Measurements from ENCODE around the gene UBE2E2.

UBE2E2 gene

DNA sequence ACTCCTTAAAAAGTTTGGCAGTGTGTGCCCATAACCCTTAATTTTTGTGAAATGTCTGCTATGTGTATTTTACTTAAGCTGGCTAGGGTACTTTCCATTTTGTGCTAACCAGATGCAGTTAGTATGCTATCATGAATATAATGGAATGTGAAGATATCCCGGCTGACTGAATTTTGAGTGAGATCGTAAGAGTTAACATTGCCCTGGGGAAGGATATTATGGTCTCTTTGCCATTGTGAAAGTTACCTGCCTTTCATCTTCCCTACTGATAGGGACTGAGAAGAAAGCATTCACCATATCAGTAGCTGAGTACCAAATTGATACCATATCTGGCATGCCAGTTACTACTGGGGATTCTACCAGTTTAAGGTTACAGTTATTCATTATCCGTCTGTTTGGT lies 243.2 kb downstream of the UBE2E2 start:
- in situ Hi-C loops (cut with MboI; ENCODE audit: low pct_unique_long_range_greater_than_20kb, low sequenced_read_pairs, unreplicated experiment), result no loop called here
- DNase-seq (ENCODE audit: low spot score), result no peak
- TF ChIP-seq, protein P1, sequence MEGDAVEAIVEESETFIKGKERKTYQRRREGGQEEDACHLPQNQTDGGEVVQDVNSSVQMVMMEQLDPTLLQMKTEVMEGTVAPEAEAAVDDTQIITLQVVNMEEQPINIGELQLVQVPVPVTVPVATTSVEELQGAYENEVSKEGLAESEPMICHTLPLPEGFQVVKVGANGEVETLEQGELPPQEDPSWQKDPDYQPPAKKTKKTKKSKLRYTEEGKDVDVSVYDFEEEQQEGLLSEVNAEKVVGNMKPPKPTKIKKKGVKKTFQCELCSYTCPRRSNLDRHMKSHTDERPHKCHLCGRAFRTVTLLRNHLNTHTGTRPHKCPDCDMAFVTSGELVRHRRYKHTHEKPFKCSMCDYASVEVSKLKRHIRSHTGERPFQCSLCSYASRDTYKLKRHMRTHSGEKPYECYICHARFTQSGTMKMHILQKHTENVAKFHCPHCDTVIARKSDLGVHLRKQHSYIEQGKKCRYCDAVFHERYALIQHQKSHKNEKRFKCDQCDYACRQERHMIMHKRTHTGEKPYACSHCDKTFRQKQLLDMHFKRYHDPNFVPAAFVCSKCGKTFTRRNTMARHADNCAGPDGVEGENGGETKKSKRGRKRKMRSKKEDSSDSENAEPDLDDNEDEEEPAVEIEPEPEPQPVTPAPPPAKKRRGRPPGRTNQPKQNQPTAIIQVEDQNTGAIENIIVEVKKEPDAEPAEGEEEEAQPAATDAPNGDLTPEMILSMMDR (IDR thresholded peaks at IDR 0.05; ENCODE audit: extremely low read depth, insufficient read depth, missing control alignments), result no peak

DNA sequence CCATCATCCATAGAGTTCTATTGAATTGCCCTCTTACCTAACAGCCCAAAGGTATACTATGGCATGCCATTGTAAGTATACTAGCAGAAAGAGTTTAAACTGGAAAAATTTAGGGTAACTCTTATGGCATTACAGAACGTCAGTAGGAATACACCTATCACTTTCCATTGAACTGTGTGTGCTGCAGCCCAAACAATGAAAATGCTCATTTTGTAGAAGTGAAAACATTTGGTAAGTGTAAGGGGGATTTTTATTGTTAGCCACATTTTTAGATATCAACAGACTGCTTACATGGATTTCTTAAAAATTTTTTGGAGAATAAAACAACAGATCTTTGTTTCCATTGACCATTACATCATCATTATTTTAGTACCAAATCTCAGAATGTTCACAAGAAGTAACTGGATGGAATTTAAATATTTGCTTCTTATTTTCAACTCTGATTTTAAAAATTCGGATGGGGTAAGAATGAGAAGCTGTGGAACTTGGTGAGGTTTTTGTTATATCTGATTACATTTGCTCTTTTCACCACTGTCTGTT lies 245.9 kb downstream of the UBE2E2 start:
- DNase-seq (ENCODE audit: low spot score), result no peak
- TF ChIP-seq, protein P1 (IDR thresholded peaks at IDR 0.05; ENCODE audit: extremely low read depth, insufficient read depth, missing control alignments), result no peak
- in situ Hi-C loops (cut with MboI; ENCODE audit: low pct_unique_long_range_greater_than_20kb, low sequenced_read_pairs, unreplicated experiment), result no loop called here

DNA sequence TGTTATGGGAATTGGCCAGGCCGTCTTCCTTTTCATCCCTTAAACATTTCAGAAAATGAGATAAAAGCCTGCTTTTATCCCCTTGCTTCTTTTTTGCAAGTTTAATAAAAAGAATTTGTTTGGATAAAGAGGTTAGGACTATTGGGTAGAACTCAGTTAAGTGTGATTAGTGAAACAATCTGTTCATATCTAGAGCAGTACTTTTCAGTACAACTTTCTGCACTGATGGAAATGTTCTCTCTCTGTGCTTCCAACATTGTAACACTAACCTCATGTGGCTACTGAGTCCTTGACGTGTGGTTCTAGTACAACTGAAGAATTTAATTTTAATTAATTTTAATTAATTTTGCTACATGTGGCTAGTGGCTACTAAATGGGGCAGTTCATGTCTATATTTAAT lies 246.9 kb downstream of the UBE2E2 start:
- TF ChIP-seq, protein P1 (IDR thresholded peaks at IDR 0.05; ENCODE audit: extremely low read depth, insufficient read depth, missing control alignments), result no peak
- in situ Hi-C loops (cut with MboI; ENCODE audit: low pct_unique_long_range_greater_than_20kb, low sequenced_read_pairs, unreplicated experiment), result no loop called here
- no peak for DNase-seq (ENCODE audit: low spot score)

DNA sequence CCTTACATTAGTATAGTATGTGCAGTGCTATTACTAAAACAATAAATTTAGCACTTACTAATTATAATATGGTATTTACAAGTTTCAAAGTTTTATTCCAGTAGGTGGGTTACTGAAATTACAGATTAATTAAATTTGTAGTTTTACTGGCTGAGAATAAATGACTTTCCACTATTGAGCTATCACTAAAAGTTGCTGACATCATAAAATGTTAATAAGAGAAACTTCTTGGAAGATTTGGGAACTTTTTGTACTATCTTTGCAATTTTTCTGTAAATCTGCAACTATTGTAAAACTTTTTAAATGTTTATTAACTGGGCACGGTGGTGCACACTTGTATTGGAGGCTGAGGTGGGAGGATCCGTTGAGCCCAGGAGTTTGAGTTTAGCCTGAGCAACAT lies 247.7 kb downstream of the UBE2E2 start:
- in situ Hi-C loops (cut with MboI; ENCODE audit: low pct_unique_long_range_greater_than_20kb, low sequenced_read_pairs, unreplicated experiment), result no loop called here
- DNase-seq (ENCODE audit: low spot score), result no peak
- TF ChIP-seq, protein P1 (IDR thresholded peaks at IDR 0.05; ENCODE audit: extremely low read depth, insufficient read depth, missing control alignments), result no peak

DNA sequence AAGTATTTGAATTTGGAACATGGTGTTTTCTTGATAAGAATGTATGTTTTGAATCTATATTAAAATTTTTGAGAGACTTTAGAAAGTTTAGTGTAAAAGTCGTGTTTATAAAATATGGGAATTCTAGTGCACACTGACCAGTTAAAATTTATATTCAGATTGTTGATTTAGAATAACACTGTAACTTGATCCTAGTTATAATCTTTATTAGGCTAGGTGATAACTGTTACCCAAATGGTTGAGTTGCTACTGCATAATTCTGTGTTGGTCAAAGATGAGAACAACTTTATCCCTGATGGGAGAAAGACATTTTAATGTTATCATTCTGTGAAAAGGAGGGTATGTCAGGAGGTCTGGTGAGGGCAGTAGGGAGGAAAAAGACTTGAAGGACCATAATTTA lies 249.3 kb downstream of the UBE2E2 start:
- in situ Hi-C loops (cut with MboI; ENCODE audit: low pct_unique_long_range_greater_than_20kb, low sequenced_read_pairs, unreplicated experiment), result no loop called here
- DNase-seq (ENCODE audit: low spot score), result no peak
- TF ChIP-seq, protein P1 (IDR thresholded peaks at IDR 0.05; ENCODE audit: extremely low read depth, insufficient read depth, missing control alignments), result no peak

DNA sequence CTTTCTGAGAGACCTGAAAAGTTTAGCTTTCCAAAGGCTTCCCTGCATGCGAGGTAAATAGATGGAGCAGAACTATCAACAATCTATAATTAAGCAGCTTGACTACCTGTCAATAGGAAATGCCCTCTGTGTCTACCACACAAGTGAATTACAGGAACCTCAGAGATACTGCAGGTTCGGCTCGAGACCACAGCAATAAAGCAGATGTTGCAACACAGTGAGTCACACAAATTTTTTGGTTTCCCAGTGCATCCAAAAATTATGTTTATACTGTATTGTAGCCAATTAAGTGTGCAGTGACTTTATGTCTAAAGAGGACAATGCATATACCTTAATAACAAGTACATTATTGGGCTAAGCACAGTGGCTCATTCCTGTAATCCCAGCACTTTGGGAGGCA lies 252.0 kb downstream of the UBE2E2 start:
- in situ Hi-C loops (cut with MboI; ENCODE audit: low pct_unique_long_range_greater_than_20kb, low sequenced_read_pairs, unreplicated experiment), result no loop called here
- TF ChIP-seq, protein P1 (IDR thresholded peaks at IDR 0.05; ENCODE audit: extremely low read depth, insufficient read depth, missing control alignments), result no peak
- DNase-seq (ENCODE audit: low spot score), result no peak

DNA sequence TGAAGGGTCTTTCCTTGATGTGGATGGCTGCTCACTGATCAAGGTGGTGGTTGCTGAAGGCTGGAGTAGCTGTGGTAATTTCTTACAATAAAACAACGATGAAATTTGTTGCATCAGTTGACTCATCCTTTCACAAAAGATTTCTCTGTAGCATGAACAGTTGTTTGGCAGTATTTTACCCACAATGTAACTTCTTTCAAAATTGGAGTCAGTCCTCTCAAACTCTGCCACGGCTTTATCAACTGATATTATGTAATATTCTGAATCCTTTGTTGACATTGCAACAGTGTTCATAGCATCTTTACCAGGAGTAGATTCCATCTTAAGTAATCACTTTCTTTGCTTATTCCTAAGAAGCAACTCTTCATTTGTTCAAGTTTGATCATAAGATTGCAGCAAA lies 252.6 kb downstream of the UBE2E2 start:
- in situ Hi-C loops (cut with MboI; ENCODE audit: low pct_unique_long_range_greater_than_20kb, low sequenced_read_pairs, unreplicated experiment), result no loop called here
- no peak for DNase-seq (ENCODE audit: low spot score)
- TF ChIP-seq, protein P1 (IDR thresholded peaks at IDR 0.05; ENCODE audit: extremely low read depth, insufficient read depth, missing control alignments), result no peak
